ENCODE measurements around the gene EXOSC6.
"Not testable (repeated sequence)": the region's sequence is repeated elsewhere in the genome, so short reads cannot be mapped to it uniquely, and the experiment has no call there.

EXOSC6 gene

DNA sequence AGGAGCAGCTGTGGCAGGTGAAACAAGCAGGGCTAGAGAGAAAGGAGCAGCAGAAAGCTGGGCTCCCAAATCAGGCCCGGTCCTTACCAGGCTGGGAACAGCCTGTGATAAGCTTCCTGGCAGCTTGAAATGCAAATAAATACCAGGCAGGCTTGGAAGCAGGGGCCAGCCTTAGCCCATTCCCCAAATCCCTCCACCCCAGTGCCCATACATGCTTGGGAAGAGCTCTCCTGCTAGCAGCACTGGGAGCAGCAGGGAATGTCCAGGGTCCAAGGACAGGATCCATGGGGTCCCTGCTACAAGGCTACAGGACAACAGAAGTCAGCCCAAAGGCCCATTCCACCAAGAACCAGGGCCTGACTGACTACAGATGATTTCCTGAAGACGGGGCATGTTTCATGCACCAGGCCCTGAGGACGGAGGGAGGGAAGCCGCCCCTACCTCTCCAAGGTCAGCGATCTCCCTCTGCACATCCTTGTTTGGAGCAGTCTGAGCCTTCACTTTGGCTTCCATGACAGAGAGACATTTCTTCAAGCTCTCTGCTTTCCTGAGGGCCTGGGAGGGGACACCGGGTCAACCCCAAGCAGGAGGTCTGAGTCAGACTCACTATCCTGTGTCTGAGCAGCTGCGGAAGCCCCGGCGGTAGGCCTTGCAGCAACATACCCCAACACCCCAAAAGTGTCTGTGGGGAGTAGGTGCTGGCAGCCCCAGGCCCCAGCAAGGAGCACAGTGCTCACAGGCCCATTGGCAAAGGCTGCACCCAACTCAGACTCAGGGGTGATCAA is 2.6 kb upstream of the EXOSC6 start:
- DNase-seq (ENCODE audit: low spot score): no peak

DNA sequence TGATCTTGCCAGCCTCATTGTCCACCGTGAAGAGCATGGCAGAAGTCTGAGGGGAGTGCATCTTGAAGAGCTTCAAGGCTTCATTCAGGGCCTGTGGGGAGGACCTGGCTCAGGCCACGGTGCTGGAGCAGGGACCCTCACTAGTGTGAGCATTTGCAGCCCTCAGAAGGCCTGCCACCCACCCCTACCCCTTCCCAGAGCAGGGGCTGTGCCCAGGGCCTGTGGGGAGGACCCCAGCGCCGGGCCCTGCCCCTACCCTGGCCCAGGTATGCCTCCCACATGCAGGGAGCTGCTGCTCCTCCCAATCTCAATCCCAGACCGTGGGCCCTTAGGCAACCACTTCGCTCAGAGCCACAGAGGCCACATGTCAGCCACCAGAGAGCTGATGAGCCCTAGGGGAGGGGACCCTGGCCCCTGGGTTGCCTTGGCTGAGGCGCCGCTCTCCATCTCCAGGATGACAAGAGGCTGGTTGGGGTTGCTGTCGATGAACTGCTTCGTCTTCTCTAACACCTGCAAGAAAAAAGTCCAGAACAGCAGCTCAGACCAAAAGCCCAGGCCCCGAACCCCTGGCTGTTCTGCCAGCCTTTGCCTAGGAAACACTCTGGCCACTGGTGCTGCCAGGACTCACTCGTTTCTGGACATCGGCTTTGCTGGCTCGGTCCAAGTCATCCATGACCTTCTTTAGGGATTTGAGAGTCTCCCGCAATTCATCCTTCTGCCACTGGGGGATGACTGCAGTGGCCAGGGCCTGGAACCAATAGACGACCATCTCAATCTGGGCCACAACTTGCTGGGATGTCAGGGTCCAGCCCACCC is 1.8 kb upstream of the EXOSC6 start:
- DNase-seq (ENCODE audit: low spot score): no peak

DNA sequence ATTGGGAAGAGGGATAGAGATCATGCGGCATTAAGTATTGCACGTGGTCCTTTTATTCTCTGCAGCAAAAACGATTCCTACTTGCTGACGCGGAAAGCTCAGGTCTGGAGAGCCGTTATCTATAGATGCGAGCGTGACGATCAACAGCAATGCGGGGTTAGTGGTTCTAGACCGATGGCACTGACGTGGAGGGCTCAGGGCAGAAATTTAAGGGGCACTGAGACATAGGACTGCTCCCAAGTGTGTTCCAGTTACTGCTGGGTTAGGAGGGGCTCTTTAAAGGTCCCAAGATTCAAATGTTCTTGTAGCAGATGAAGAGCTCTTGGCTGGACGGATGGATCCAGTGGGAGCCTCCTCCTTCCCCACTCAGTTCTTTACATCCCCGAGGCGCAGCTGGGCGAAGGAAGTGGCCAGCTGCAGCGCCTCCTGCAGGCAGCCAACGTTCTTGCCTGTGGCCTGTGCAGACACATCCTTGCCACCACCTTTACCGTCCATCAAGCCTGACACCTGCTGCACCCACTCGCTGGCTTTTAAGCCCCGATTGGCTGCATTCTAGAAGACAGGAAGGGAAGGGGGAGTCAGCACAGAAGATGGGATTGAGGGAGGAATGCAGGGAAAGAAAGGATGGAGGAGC is 732 bp upstream of the EXOSC6 start:
- DNase-seq (ENCODE audit: low spot score): no peak

DNA sequence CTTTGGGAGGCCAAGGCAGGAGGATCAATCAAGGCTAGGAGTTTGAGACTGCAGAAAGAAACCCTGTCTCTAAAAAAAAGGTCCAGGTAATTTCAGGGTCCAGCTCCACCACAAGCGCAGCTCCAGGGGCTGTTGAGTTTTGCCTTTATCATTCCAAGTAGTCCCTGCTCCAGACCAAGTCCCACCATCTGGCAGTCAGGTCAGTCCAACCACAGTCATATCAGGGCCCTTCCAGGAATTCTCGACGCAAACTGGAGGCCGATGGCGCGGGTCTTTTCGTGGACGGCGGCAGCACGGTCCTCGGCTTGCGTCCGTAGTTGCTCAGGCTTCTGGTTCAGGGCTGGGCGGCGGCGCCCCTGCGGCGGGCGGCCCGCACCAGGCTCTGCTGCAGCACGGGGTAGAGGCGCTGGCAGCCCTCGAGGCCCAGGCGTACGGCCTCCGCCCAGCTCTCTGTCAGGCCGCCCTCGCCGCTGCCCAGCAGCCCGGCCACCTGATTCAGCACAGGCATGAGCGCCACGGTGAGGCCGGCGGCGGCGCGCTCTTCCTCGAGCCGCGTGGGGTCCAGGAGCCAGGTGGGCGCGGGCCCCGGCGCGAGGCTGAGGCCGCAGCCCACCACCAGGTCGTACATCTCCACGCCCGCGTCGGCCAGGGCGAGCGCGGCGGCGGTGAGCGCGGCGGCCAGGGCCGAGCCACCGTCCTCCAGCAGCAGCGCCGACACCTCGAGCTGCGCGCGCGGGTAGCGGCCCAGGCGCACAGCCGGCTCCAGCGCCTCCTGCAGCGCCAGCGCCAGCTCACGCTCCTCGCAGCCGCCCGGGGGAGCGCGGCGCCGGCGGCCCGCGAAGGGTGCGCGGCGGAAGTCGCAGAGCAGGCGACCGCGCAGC is 752 bp downstream of the EXOSC6 start:
- peak; percentile 59 for DNase-seq (ENCODE audit: low spot score)

DNA sequence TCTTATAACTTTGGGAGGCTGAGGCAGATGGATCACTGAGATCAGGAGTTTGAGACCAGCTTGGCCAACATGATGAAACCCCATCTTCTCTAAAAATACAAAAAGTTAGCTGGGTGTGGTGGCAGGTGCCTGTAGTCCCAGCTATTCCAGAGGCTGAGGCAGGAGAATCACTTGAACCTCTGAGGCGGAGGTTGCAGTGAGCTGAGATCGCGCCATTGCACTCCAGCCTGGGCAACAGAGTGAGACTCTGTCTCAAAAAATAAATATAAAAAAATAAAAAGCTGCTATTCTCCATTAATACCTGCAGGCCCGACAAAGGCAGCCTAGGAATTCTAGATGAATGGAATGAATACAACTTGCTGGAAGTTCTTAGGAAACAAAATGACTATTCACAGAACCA is 2.0 kb downstream of the EXOSC6 start:
- not testable (repeated sequence) for DNase-seq (ENCODE audit: low spot score)

DNA sequence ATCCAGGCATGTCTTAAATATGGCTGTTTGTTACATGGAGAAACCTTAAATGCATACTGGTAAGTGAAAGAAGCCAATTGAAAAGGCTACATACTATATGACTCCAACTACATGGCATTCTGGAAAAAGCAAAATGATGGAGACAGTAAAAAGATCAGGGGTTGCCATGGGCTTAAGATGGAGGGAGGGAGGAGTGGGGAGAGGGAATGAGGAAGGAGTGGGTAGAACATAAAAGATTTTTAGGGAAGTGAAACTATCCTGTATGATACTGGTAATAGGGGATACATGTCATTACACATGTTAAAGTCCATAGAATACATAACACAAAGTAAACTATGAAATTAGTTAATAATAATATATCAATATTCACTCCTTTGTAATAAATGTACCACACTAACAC is 13.0 kb downstream of the EXOSC6 start:
- not testable (repeated sequence) for DNase-seq (ENCODE audit: low spot score)

DNA sequence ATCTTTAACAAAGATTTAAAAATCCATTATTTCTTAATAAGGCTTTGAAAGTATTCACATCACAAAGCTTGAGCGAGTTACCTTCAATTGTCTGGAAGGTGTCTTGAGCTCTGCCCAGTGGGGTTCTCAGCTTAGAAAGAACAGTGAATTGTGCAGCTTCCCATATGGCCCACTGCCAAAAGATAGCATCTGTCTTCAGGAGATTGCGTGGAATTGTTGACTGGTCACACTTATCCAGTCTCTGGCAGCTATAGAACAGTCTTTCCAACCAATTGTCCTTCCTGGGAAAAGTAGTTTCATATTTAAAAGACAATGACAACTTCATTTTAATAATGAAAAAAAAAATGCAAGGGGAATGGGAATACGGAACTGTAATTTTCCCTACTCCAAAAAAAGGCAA is 19.9 kb downstream of the EXOSC6 start:
- DNase-seq (ENCODE audit: low spot score): not testable (repeated sequence)

DNA sequence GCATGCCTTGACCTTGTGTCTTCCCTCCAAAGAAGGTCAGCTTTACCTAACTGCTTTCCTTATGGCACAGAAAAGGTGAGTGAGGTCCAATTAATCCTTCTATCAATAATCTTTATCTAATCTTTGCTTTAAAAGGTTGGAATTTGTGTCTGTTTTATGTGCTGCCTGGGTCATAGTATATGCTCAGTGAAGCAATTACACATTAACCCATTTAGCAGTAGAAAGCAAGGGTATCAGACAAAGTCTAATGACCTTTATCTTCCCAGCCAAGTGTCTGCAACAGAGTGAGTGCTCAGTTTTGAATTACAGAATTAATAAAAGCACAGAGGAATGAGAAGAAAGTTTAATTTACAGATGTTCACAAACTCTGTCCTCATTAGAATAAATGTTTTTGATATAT is 25.7 kb downstream of the EXOSC6 start:
- not testable (repeated sequence) for DNase-seq (ENCODE audit: low spot score)

DNA sequence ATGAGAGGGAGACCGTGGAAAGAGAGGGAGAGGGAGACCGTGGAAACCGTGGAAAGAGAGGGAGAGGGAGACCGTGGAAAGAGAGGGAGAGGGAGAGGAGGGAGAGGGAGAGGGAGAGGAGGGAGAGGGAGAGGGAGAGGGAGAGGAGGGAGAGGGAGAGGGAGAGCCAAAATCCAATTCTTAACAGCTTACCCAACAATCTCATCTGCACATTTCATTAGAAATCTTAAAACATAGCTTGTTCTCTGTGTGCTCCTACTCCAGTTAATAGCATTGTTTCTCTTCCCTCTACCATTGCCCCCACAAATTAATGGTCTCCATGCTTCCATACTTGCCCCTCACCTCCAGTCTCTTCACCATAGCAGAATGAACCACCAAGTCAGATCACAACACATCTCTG is 26.3 kb downstream of the EXOSC6 start:
- DNase-seq (ENCODE audit: low spot score): not testable (repeated sequence)

DNA sequence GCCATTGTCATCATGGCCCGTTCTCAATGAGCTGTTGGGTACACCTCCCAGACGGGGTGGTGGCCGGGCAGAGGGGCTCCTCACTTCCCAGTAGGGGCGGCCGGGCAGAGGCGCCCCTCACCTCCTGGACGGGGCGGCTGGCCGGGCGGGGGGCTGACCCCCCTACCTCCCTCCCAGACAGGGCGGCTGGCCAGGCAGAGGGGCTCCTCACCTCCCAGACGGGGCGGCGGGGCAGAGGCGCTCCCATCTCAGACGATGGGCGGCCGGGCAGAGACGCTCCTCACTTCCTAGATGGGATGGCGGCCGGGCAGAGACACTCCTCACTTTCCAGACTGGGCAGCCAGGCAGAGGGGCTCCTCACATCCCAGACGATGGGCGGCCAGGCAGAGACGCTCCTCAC is 27.1 kb downstream of the EXOSC6 start:
- DNase-seq (ENCODE audit: low spot score): not testable (repeated sequence)

DNA sequence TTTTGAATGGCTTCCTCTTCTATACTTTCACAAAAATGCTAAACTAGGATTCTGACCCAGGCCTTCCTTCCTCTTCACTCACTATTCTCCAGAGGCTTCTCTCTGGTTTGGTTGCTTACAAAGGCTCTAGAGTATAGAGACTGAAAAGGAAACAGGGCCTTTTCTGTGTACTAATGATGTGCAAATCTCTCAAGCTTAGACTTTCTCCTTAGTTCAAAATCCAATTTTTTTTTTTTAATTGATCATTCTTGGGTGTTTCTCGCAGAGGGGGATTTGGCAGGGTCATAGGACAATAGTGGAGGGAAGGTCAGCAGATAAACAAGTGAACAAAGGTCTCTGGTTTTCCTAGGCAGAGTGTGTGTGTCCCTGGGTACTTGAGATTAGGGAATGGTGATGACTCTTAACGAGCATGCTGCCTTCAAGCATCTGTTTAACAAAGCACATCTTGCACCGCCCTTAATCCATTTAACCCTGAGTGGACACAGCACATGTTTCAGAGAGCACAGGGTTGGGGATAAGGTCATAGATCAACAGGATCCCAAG is 27.7 kb downstream of the EXOSC6 start:
- DNase-seq (ENCODE audit: low spot score): not testable (repeated sequence)

DNA sequence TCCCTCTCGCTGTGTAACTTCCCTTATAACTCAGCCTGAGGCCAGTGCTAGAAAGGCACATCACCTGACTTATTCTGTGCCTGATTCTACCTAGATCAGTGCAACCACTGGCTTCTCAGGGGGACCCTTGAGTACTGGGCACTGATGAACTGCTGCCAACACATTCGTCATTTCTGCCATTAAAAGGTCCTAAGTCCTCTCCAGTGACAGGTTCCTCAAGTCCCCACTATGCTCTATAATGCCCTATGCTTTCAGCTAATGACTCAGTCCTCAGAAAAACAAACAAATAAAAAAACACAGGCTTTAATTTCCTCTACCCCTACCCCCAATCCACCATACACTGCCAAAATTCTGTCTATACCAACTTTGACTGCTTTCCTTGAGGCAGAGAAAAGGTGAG is 28.5 kb downstream of the EXOSC6 start:
- not testable (repeated sequence) for DNase-seq (ENCODE audit: low spot score)

DNA sequence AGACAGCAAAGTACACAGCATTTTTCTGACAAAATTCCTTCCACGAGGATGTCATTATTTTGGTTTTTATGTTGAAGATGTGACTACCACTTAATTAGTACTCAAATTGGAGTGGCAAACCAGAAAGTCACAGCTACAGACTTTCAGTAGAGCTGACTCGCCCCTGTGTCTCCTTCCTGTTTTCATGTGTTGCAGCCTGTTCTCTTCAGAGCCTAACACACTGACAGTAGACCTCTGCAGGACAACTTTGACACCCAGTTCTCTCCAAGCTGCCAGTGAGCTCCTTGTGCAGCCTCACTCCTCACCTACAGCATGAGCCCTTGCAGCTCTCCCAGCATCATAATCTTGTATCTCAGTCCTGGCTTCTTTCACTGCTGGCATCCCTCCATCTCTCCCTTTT is 29.2 kb downstream of the EXOSC6 start:
- DNase-seq (ENCODE audit: low spot score): not testable (repeated sequence)

DNA sequence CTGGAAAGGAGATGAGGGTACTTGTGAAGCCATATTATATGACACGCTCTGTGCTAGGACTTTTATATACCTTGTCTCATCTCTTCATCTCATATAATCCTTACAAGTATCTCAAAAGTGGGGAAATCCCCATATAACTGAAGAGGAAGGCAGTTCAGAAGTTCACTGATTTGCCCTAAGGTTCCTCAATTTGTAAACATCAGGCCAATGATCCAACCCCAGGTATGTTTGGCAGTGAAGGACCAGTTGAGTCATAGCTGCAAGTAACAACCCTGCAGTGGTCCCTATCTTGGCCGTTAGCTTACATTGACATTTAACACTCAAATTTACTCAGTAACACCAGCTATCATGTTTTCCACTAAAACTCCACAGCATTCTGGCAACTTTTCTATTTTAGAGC is 33.2 kb downstream of the EXOSC6 start:
- DNase-seq (ENCODE audit: low spot score): not testable (repeated sequence)

DNA sequence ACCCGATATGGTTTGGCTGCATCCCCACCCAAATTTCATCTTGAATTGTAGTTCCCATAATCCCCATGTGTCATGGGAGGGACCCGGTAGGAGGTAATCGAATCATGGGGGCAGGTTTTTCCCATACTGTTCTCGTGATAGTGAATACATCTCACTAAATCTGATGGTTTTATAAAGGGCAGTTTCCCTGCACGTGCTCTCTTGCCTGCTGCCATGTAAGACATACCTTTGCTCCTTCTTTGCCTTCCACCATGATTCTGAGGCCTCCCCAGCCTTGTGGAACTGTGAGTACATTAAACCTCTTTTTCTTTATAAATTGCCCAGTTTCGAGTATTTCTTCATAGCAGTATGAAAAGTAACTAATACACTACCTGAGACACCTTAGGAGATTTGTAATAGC is 45.4 kb downstream of the EXOSC6 start:
- DNase-seq (ENCODE audit: low spot score): not testable (repeated sequence)

DNA sequence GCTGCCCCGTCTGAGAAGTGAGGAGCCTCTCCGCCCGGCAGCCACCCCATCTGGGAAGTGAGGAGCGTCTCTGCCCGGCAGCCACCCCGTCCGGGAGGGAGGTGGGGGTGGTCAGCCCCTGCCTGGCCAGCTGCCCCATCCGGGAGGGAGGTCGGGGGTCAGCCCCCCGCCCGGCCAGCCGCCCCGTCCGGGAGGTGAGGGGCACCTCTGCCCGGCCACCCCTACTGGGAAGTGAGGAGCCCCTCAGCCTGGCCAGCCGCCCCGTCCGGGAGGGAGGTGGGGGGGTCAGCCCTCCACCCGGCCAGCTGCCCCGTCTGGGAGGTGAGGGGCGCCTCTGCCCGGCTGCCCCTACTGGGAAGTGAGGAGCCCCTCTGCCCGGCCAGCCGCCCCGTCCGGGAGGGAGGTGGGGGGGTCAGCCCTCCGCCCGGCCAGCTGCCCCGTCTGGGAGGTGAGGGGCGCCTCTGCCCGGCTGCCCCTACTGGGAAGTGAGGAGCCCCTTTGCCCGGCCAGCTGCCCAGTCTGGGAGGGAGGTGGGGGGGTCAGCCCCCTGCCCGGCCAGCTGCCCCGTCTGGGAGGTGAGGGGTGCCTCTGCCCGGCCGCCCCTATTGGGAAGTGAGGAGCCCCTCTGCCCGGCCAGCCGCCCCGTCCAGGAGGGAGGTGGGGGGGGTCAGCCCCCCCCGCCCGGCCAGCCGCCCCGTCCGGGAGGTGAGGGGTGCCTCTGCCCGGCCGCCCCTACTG is 46.9 kb downstream of the EXOSC6 start:
- DNase-seq (ENCODE audit: low spot score): not testable (repeated sequence)

DNA sequence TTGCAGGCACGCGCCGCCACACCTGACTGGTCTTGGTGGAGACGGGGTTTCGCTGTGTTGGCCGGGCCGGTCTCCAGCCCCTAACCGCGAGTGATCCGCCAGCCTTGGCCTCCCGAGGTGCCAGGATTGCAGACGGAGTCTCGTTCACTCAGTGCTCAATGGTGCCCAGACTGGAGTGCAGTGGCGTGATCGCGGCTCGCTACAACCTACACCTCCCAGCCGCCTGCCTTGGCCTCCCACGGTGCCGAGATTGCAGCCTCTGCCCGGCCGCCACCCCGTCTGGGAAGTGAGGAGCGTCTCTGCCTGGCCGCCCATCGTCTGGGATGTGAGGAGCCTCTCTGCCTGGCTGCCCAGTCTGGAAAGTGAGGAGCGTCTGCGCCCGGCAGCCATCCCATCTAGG is 47.7 kb downstream of the EXOSC6 start:
- DNase-seq (ENCODE audit: low spot score): not testable (repeated sequence)

DNA sequence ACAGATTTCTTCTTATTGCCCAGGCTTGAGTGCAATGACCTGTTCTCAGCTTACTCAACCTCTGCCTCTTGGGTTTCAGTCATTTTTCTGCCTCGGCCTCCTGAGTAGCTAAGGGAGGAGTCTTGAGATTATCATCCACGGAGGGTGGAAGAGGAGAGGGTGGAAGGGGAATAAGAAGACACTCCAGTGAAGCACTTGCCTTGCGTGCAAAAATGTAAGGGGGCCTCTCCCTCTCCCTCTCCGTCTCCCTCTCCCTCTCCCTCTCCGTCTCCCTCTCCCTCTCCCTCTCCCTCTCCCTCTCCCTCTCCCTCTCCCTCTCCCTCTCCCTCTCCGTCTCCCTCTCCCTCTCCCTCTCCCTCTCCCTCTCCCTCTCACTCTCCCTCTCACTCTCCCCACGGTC is 48.2 kb downstream of the EXOSC6 start:
- not testable (repeated sequence) for DNase-seq (ENCODE audit: low spot score)

DNA sequence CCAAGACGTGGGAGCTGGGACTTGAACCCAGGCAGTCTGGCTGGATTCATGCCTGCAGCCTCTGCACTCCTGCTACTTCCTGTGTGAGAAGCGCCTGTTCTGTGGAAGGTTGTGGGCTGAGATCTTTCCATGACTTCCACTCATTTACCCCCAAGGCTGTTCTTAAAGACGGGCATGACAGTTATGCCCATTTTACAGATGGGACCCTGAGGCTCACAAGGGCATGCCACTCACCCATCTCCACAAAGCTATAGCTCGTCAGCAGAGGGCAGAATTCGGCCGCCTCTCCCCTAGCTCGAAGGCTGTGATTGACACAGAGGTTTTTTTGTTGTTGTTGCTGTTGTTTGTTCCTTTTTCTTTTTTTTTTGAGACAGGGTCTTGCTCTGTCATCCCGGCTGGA is 51.7 kb downstream of the EXOSC6 start:
- not testable (repeated sequence) for DNase-seq (ENCODE audit: low spot score)

DNA sequence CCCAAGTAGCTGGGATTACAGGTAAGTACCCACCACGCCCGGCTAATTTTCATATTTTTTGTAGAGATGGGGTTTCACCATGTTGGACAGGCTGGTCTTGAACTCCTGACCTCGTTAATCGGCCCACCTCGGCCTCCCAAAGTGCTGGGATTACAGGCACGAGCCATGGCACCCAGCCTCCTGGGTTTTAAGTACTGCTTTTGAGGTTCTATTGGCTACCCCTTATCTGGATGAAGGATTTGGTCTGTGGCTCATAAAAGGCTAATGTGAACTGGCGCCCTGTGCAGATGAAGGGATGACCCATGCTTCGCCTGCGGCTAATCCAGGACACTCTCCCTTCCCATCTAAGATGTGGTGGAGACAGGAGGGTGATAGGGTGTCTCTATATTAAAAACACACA is 52.6 kb downstream of the EXOSC6 start:
- not testable (repeated sequence) for DNase-seq (ENCODE audit: low spot score)

DNA sequence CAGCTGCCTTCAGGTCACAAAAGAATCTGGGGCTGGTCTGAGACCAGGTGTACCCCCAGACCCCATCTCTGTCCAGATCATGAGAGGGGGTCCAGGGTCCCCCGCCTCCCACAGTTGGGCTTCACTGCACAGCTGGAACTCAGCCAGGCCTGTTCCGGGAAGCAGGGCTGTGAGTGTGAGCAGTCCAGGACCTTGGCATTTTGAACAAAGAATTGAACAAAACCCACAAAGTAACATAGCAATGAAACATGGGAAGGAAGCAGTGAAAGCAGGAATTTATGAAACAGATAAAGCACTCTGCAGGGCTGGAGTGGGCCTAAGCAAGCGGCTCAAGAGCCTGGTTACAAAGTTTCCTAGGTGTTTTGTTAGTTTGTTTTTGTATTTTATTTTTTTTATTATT is 53.1 kb downstream of the EXOSC6 start:
- not testable (repeated sequence) for DNase-seq (ENCODE audit: low spot score)

All from SW480 (cell line).